Stimulated activated CD8-positive, alpha-beta memory T cell treated with anti-CD3 and anti-CD28 coated beads, Interleukin-12 subunit alpha, Interleukin-12 subunit beta, amount 100 ng/mL, for 1 hour (primary cell): ENCODE results near the gene ARMS2.

Source experiments
- DNase-seq: peaks from one replicate; pipeline ENCODE4 v3.0.0-alpha.2; 2020; ENCODE audit warnings: low read depth

The ARMS2 gene

GRCh38 chr10:122473116-122473515, 18.7 kb downstream of the ARMS2 start:
- no peak for DNase-seq

GRCh38 chr10:122474131-122474818, 19.8 kb downstream of the ARMS2 start:
- DNase-seq: no peak

- no peak for DNase-seq
These were observed 20.6 kb downstream of the ARMS2 start for GRCh38 chr10:122475100-122475499.

- no peak for DNase-seq
These were observed 21.3 kb downstream of the ARMS2 start for GRCh38 chr10:122475591-122476332.

- DNase-seq: no peak
These were observed 21.9 kb downstream of the ARMS2 start for GRCh38 chr10:122476333-122476695.

GRCh38 chr10:122477436-122477835, 23.0 kb downstream of the ARMS2 start:
- DNase-seq: no peak

- no peak for DNase-seq
These were observed 24.5 kb downstream of the ARMS2 start for GRCh38 chr10:122478971-122479370.

GRCh38 chr10:122480146-122480833, 25.8 kb downstream of the ARMS2 start:
- DNase-seq: no peak

GRCh38 chr10:122481296-122482056, 27.0 kb downstream of the ARMS2 start:
- DNase-seq: no peak

- DNase-seq: no peak
These were observed 30.0 kb downstream of the ARMS2 start for GRCh38 chr10:122484276-122485060.

GRCh38 chr10:122485670-122486069, 31.2 kb downstream of the ARMS2 start:
- no peak for DNase-seq

- no peak for DNase-seq
These were observed 32.1 kb downstream of the ARMS2 start for GRCh38 chr10:122486406-122487080.

- DNase-seq: no peak
These were observed 32.8 kb downstream of the ARMS2 start for GRCh38 chr10:122487174-122487765.

- DNase-seq: no peak
These were observed 35.8 kb downstream of the ARMS2 start for GRCh38 chr10:122490268-122490667.

GRCh38 chr10:122490786-122491680, 36.6 kb downstream of the ARMS2 start:
- DNase-seq: no peak

- no peak for DNase-seq
These were observed 37.6 kb downstream of the ARMS2 start for GRCh38 chr10:122492006-122492405.

- DNase-seq: no peak
These were observed 38.6 kb downstream of the ARMS2 start for GRCh38 chr10:122492999-122493481.

GRCh38 chr10:122493761-122494160, 39.3 kb downstream of the ARMS2 start:
- DNase-seq: no peak

GRCh38 chr10:122494173-122494820, 39.8 kb downstream of the ARMS2 start:
- DNase-seq: no peak
